HG03354 (cell line): ENCODE measurements around the gene SNUPN.

Experiments used
- ATAC-seq: cut with Tn5 transposase; IDR thresholded peaks from one replicate; pipeline ENCODE4 v1.9.1; 2021; ENCODE audit warnings: mild to moderate bottlenecking; ENCODE audit not compliant: unreplicated experiment, poor library complexity, severe bottlenecking

The SNUPN gene

GRCh38 chr15:75655931-75656330 lies 30.4 kb upstream of the SNUPN start:
- ATAC-seq: no peak

GRCh38 chr15:75654201-75654907 lies 28.8 kb upstream of the SNUPN start:
- no peak for ATAC-seq

- ATAC-seq: no peak
Measured at GRCh38 chr15:75653347-75653913, 27.9 kb upstream of the SNUPN start.

GRCh38 chr15:75651810-75652543 lies 26.5 kb upstream of the SNUPN start:
- no peak for ATAC-seq

GRCh38 chr15:75650908-75651809 lies 25.6 kb upstream of the SNUPN start:
- ATAC-seq: no peak

- ATAC-seq: no peak
Measured at GRCh38 chr15:75649848-75650247, 24.3 kb upstream of the SNUPN start.

- no peak for ATAC-seq
Measured at GRCh38 chr15:75649045-75649761, 23.7 kb upstream of the SNUPN start.

GRCh38 chr15:75648156-75649000 lies 22.9 kb upstream of the SNUPN start:
- no peak for ATAC-seq

- no peak for ATAC-seq
Measured at GRCh38 chr15:75647370-75648155, 22.0 kb upstream of the SNUPN start, which contains the start of gene SNX33. Gene SNX33, plus strand, starts transcription at chr15:75647912. Its CDS starts 1,191 bp downstream, at chr15:75649103.

- no peak for ATAC-seq
Measured at GRCh38 chr15:75646944-75647364, 21.4 kb upstream of the SNUPN start.

- ATAC-seq: no peak
Measured at GRCh38 chr15:75646112-75646943, 20.8 kb upstream of the SNUPN start.

- no peak for ATAC-seq
Measured at GRCh38 chr15:75644376-75644775, 18.9 kb upstream of the SNUPN start.

GRCh38 chr15:75641603-75642002 lies 16.1 kb upstream of the SNUPN start:
- no peak for ATAC-seq

- ATAC-seq: no peak
Measured at GRCh38 chr15:75641179-75641503, 15.6 kb upstream of the SNUPN start.

- peak; percentile 42 for ATAC-seq
Measured at GRCh38 chr15:75640483-75641178, 15.1 kb upstream of the SNUPN start.

GRCh38 chr15:75639709-75640482 lies 14.4 kb upstream of the SNUPN start, which contains the start of gene IMP3:
Gene IMP3, minus strand, starts transcription at chr15:75640224. Its CDS starts 56 bp downstream, at chr15:75640168.
- peak; percentile 90 for ATAC-seq
